NT2/D1 (cell line): ENCODE data around the gene GRIK1.

Source experiments
- DNase-seq: peaks from one replicate; pipeline ENCODE4 v3.0.0-alpha.2; 2011; ENCODE audit warnings: low read depth, low spot score
- H3K27me3 ChIP-seq: 2 replicates; pipeline ENCODE4 v1.6.0; 2011; ENCODE audit warnings: mild to moderate bottlenecking; ENCODE audit not compliant: insufficient read length, insufficient read depth
- H3K36me3 ChIP-seq: 2 replicates; pipeline ENCODE4 v1.6.1; 2011; ENCODE audit warnings: mild to moderate bottlenecking, low read length, mixed read lengths; ENCODE audit not compliant: insufficient read depth, insufficient read length
- H3K4me1 ChIP-seq: 2 replicates; pipeline ENCODE4 v1.5.1; 2011; ENCODE audit not compliant: insufficient read depth, insufficient read length
- H3K4me3 ChIP-seq: 2 replicates; pipeline ENCODE4 v1.5.1; 2011; ENCODE audit warnings: low read depth; ENCODE audit not compliant: insufficient read length
- H3K9ac ChIP-seq: 2 replicates; pipeline ENCODE4 v1.6.0; 2011; ENCODE audit warnings: low read depth; ENCODE audit not compliant: insufficient read length
- H3K9me3 ChIP-seq: 2 replicates; pipeline ENCODE4 v1.5.1; 2011; ENCODE audit warnings: mild to moderate bottlenecking, low read length; ENCODE audit not compliant: insufficient read depth
- SUZ12 ChIP-seq: IDR thresholded peaks from 2 replicates; pipeline ENCODE4 v1.6.1; 2011; ENCODE audit not compliant: insufficient read length, insufficient read depth; ENCODE audit errors: extremely low read depth
- YY1 ChIP-seq: IDR thresholded peaks from 2 replicates; pipeline ENCODE4 v1.6.1; 2011; ENCODE audit not compliant: insufficient read length, insufficient read depth
- ZNF274 ChIP-seq: IDR thresholded peaks from 2 replicates; pipeline ENCODE4 v1.6.1; 2011; ENCODE audit warnings: mild to moderate bottlenecking, low read depth, low read length

Gene GRIK1

DNA sequence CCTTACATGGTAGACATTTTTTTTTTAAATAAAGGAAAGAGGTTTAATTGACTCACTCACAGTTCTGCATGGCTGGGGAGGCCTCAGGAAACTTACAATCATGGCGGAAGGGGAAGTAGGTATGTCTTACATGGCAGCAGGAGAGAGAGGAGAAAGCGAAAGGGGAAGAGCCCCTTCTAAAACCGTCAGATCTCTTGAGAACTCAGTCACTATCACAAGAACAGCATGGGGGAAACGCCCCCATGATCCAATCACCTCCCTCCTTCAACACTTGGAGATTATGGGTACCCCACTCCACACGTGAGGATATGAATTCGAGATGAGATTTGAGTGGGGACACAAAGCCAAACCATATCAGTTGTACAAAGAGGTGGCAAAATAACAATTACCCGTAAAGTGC is 301.7 kb downstream of the GRIK1 start:
- H3K27me3 ChIP-seq, result no peaks in the 10 kb centered on the region
- no peaks in the 10 kb centered on the region for H3K36me3 ChIP-seq
- no peak for DNase-seq
- H3K9me3 ChIP-seq, result no peaks in the 10 kb centered on the region
- TF ChIP-seq SUZ12 (no peak), YY1 (no peak), ZNF274 (no peak)
- H3K4me1 ChIP-seq, result no peaks in the 10 kb centered on the region
- H3K4me3 ChIP-seq, result no peak overlapping the region
- no peak overlapping the region for H3K9ac ChIP-seq

DNA sequence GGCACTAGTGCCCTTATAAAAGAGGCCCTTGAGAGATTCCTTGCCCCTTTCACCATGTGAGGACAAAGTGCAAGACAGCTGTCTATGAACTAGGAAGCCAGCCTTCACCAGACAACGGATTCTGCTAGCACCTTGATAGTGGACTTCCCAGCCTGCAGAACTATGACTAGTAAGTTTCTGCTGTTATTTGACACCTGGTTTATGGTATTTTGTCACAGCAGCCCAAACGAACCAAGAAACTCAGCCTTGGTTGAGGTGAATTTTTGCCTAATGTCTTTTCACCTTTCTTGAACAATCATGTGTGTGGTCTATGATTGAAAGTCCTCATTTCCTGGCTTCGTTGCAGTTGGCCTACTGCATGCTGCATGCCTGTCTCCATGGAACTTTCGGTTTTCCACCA is 302.2 kb downstream of the GRIK1 start:
- DNase-seq, result no peak
- H3K9ac ChIP-seq, result no peak overlapping the region
- TF ChIP-seq ZNF274 (no peak), SUZ12 (no peak), YY1 (no peak)
- no peaks in the 10 kb centered on the region for H3K27me3 ChIP-seq
- H3K36me3 ChIP-seq, result no peaks in the 10 kb centered on the region
- no peaks in the 10 kb centered on the region for H3K4me1 ChIP-seq
- no peak overlapping the region for H3K4me3 ChIP-seq
- H3K9me3 ChIP-seq, result no peaks in the 10 kb centered on the region

DNA sequence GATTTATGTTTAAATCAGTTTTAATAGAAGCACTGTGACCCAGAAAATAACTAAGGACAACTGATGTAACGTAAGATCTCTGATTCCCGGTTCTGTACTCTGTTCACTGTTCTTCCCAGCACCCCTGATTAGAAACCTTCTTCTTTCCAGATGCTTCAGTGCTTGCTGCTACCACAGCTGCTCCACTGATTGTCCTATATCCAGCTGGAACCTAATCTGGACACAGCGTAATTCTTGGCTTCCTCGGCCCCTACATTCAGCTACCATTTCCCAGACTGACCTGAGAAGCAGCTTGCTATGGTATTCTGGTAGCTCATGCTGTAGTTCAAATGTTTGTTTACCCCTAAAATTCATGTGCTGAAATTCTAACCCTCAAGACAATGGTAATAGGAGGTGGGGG is 302.7 kb downstream of the GRIK1 start:
- Histone ChIP-seq H3K9me3 (no peaks in the 10 kb centered on the region), H3K36me3 (no peaks in the 10 kb centered on the region), H3K4me3 (no peak overlapping the region), H3K27me3 (no peaks in the 10 kb centered on the region), H3K9ac (no peak overlapping the region), H3K4me1 (no peaks in the 10 kb centered on the region)
- TF ChIP-seq ZNF274 (no peak), YY1 (no peak), SUZ12 (no peak)
- no peak for DNase-seq

DNA sequence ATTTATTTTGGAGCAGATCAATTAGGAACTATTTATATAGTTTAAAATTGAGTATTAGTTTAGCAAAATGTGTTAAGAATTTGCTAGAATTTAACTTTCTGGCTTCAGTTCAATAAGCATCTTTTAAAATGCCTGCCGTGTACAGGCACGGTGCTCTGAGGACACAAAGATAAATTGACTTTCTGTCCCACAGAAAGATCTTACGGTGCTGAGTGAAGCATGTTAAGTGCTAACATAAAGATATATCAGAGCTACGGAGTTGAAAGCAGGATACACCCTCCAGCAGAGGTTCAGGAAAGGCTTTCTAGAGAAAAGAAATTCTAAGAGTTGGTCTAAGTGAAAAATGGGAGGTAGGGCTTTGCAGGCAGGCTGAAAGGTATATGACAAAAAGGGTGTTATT is 305.4 kb downstream of the GRIK1 start:
- no peak overlapping the region for H3K4me3 ChIP-seq
- no peaks in the 10 kb centered on the region for H3K36me3 ChIP-seq
- no peaks in the 10 kb centered on the region for H3K9me3 ChIP-seq
- H3K9ac ChIP-seq, result no peak overlapping the region
- H3K27me3 ChIP-seq, result no peaks in the 10 kb centered on the region
- DNase-seq, result no peak
- TF ChIP-seq SUZ12, result no peak
- TF ChIP-seq ZNF274, result no peak
- no peak for TF ChIP-seq YY1
- H3K4me1 ChIP-seq, result no peaks in the 10 kb centered on the region

DNA sequence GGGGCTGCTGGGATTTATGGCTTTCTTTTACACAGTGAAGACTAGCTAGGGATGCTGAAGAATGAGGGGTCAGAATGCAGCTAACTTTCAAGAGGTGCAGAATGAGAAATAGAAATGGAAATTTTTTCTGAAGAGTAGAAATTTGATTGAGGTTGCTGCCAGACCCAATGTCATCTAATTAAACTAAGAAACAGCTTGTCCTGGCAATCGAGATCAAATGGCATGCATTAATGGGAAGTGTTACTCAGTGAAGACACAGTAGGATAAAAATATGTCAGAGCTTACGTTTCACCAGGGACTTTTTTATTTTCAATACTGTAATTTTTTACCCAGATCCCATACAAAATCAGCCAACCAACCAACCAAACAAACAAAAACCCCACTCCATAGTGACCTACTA is 306.0 kb downstream of the GRIK1 start:
- no peaks in the 10 kb centered on the region for H3K4me1 ChIP-seq
- H3K36me3 ChIP-seq, result no peaks in the 10 kb centered on the region
- no peak overlapping the region for H3K9ac ChIP-seq
- no peak for DNase-seq
- no peaks in the 10 kb centered on the region for H3K27me3 ChIP-seq
- no peak overlapping the region for H3K4me3 ChIP-seq
- TF ChIP-seq YY1 (no peak), ZNF274 (no peak), SUZ12 (no peak)
- H3K9me3 ChIP-seq, result no peaks in the 10 kb centered on the region

DNA sequence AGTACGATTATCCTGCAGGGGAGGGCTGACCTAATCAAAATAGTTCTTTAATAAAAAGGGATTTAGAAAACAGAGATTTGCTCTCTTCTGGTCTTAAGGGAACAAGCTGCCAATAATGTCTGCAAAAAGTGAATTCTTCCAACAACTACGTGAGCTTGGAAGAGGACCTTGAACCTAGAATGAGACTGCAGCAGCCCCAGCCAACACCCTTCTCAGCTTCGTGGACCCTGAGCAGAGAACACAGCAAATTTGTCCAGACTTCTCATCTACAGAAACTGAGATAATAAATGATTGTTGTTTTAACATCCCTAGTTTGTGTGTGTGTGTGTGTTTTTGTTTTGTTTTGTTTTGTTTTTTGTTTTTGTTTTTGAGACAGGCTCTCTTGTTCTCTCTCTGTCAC is 309.4 kb downstream of the GRIK1 start:
- no peak overlapping the region for H3K4me3 ChIP-seq
- H3K27me3 ChIP-seq, result no peaks in the 10 kb centered on the region
- DNase-seq, result no peak
- no peaks in the 10 kb centered on the region for H3K36me3 ChIP-seq
- no peaks in the 10 kb centered on the region for H3K9me3 ChIP-seq
- no peak overlapping the region for H3K9ac ChIP-seq
- TF ChIP-seq YY1 (no peak), SUZ12 (no peak), ZNF274 (no peak)
- H3K4me1 ChIP-seq, result no peaks in the 10 kb centered on the region

DNA sequence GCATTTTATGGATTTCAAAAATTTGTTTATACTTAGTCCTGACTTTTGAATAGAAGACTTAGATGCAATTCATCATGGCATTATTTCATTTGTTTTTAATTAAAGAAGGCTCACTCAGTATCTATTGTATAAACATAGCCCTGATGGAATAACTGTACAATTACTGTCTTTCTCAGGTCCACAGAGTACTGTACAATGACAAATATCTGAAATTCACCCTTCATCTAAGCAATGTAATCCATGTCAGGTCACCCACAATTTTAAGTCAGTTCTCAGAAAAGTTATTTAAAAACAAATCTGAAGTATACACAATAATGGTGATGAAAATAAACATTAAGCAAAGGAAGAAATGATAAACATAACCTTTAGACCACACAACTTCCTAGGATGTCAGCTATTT is 311.9 kb downstream of the GRIK1 start:
- no peak for DNase-seq
- Histone ChIP-seq H3K36me3 (no peaks in the 10 kb centered on the region), H3K27me3 (no peaks in the 10 kb centered on the region), H3K4me1 (no peaks in the 10 kb centered on the region), H3K9ac (no peak overlapping the region), H3K4me3 (no peak overlapping the region), H3K9me3 (no peaks in the 10 kb centered on the region)
- no peak for TF ChIP-seq ZNF274
- TF ChIP-seq SUZ12, result no peak
- TF ChIP-seq YY1, result no peak
